PFSK-1 (cell line): ENCODE measurements around the gene KLHL26.

Experiments
- POLR2AphosphoS5 ChIP-seq: IDR thresholded peaks from 2 replicates; pipeline ENCODE4 v1.6.1; 2012; ENCODE audit warnings: low read depth, mild to moderate bottlenecking, control low read depth, low read length, moderate library complexity
- REST ChIP-seq, 2 experiments: IDR thresholded peaks; 2 replicates each; pipeline versions ENCODE4 v1.6.1 to v1.8.0; 2011 to 2012; ENCODE audit warnings: low read depth in 2 of 2, low read length in 2 of 2, control low read depth in 1 of 2, inconsistent platforms in 1 of 2, mild to moderate bottlenecking in 1 of 2, moderate library complexity in 1 of 2; ENCODE audit not compliant: insufficient read depth in 1 of 2
- TAF1 ChIP-seq: IDR thresholded peaks from 2 replicates; pipeline ENCODE4 v1.6.1; 2012; ENCODE audit warnings: low read length, control low read depth, borderline replicate concordance; ENCODE audit not compliant: insufficient read depth

GRCh38 chr19:18717601-18718000 lies 80.8 kb downstream of the KLHL26 start:
- no peak for TF ChIP-seq POLR2AphosphoS5
- no peak for TF ChIP-seq REST (IDR thresholded peaks at IDR 0.05; ENCODE audit: insufficient read depth in 1 of 2, low read depth in 2 of 2, low read length in 2 of 2)
- no peak for TF ChIP-seq TAF1
